ENCODE data around the gene CLPTM1L. TPM values are rescaled to one million over a fixed set of nuclear protein-coding genes. Genes with fewer than 3 reads are reported as not detected.

CLPTM1L gene
- total RNA-seq, 2 experiments from 2014 or later = 47.2 to 47.4 TPM

DNA sequence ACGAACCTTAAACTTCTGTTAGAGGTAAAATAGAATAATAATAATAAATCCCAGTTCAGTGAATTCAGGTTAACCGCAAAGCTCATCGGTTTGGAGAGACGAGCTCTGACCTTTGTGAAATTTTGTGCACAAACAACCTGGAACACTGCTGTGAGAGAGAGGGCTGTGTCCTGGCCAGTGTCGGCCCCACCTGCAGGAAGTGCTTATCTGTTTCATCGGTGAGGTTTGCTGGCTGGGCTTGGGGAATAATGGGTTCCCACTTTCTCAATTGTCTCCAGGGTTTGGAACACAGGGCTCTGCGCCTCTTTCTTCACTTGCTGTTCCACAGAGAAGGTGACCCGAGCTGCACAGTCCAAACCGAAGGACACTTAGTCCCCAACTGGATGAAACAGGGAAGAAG, 19.3 kb upstream of the CLPTM1L start:
- H3K27me3 ChIP-seq (ENCODE audit: control insufficient read depth in 1 of 2, insufficient read depth in 2 of 2, low read length in 2 of 2) = peaks cover 7 to 21% of the 10 kb centered on the region in 2 experiments
- ATAC-seq (ENCODE audit: poor library complexity) = no peak

GRCh38 chr5:1363581-1363980, 18.7 kb upstream of the CLPTM1L start:
- no peak overlapping the region for H3K27ac ChIP-seq (ENCODE audit: low read depth in 1 of 2, low read length in 2 of 2)
- Mint-ChIP-seq H3K27me3 (peaks cover 16% of the 10 kb centered on the region), H3K36me3 (ENCODE audit: low read depth) (no peaks in the 10 kb centered on the region), H3K27ac (no peak overlapping the region), H3K4me3 (no peak overlapping the region), H3K9me3 (no peaks in the 10 kb centered on the region), H3K4me1 (ENCODE audit: low read depth) (no peaks in the 10 kb centered on the region)
- CTCF ChIA-PET = no interaction called here
- H3K27me3 ChIP-seq (ENCODE audit: control insufficient read depth in 1 of 2, insufficient read depth in 2 of 2, low read length in 2 of 2) = peaks cover 7 to 21% of the 10 kb centered on the region in 2 experiments
- DNase-seq (no peak), ATAC-seq (ENCODE audit: poor library complexity) (no peak)
- no peak for TF ChIP-seq CTCF (IDR thresholded peaks at IDR 0.05)
- no peaks in the 10 kb centered on the region for H3K36me3 ChIP-seq (ENCODE audit: insufficient read depth, low read length)
- no peaks in the 10 kb centered on the region for H3K4me1 ChIP-seq (ENCODE audit: insufficient read depth, low read length)
- POLR2A ChIA-PET = no interaction called here
- intact Hi-C loops (cut with DNase I, micrococcal nuclease) = no loop called here
- no peak overlapping the region for H3K4me3 ChIP-seq (ENCODE audit: low read length)
- no peaks in the 10 kb centered on the region for H3K9me3 ChIP-seq (ENCODE audit: control insufficient read depth in 1 of 2, insufficient read depth in 1 of 2, low read length in 2 of 2)

More for the DNA sequence above, 19.3 kb upstream of the CLPTM1L start:
- DNase-seq = no peak
- POLR2A ChIA-PET = no interaction called here
- no peaks in the 10 kb centered on the region for H3K4me1 ChIP-seq (ENCODE audit: insufficient read depth, low read length)
- no peak for TF ChIP-seq CTCF (IDR thresholded peaks at IDR 0.05)
- H3K27ac ChIP-seq (ENCODE audit: low read depth in 1 of 2, low read length in 2 of 2) = no peak overlapping the region
- H3K36me3 ChIP-seq (ENCODE audit: insufficient read depth, low read length) = no peaks in the 10 kb centered on the region
- Mint-ChIP-seq H3K4me1 (ENCODE audit: low read depth) (no peaks in the 10 kb centered on the region), H3K36me3 (ENCODE audit: low read depth) (no peaks in the 10 kb centered on the region), H3K4me3 (no peak overlapping the region), H3K27ac (no peak overlapping the region), H3K27me3 (peaks cover 16% of the 10 kb centered on the region), H3K9me3 (no peaks in the 10 kb centered on the region)
- CTCF ChIA-PET = no interaction called here
- no peaks in the 10 kb centered on the region for H3K9me3 ChIP-seq (ENCODE audit: control insufficient read depth in 1 of 2, insufficient read depth in 1 of 2, low read length in 2 of 2)
- no peak overlapping the region for H3K4me3 ChIP-seq (ENCODE audit: low read length)
- intact Hi-C loops (cut with DNase I, micrococcal nuclease) = no loop called here

GRCh38 chr5:1363160-1363559, 18.3 kb upstream of the CLPTM1L start:
- CTCF ChIA-PET = no interaction called here
- Histone ChIP-seq H3K27me3 (ENCODE audit: control insufficient read depth in 1 of 2, insufficient read depth in 2 of 2, low read length in 2 of 2) (peaks cover 7 to 21% of the 10 kb centered on the region in 2 experiments), H3K9me3 (ENCODE audit: control insufficient read depth in 1 of 2, insufficient read depth in 1 of 2, low read length in 2 of 2) (no peaks in the 10 kb centered on the region), H3K4me1 (ENCODE audit: insufficient read depth, low read length) (no peaks in the 10 kb centered on the region), H3K36me3 (ENCODE audit: insufficient read depth, low read length) (no peaks in the 10 kb centered on the region), H3K27ac (ENCODE audit: low read depth in 1 of 2, low read length in 2 of 2) (no peak overlapping the region), H3K4me3 (ENCODE audit: low read length) (no peak overlapping the region)
- Mint-ChIP-seq H3K27ac (no peak overlapping the region), H3K27me3 (peaks cover 16% of the 10 kb centered on the region), H3K4me3 (no peak overlapping the region), H3K9me3 (no peaks in the 10 kb centered on the region), H3K4me1 (ENCODE audit: low read depth) (no peaks in the 10 kb centered on the region), H3K36me3 (ENCODE audit: low read depth) (no peaks in the 10 kb centered on the region)
- ATAC-seq (ENCODE audit: poor library complexity) = no peak
- POLR2A ChIA-PET = no interaction called here
- no peak for TF ChIP-seq CTCF (IDR thresholded peaks at IDR 0.05)
- intact Hi-C loops (cut with DNase I, micrococcal nuclease) = no loop called here
- no peak for DNase-seq
